GM18519 (cell line): Measurements from ENCODE around the gene USP12.

Experiments
- ATAC-seq: cut with Tn5 transposase; IDR thresholded peaks from one replicate; pipeline ENCODE4 v1.9.1; 2021; ENCODE audit warnings: mild to moderate bottlenecking, moderate library complexity; ENCODE audit not compliant: unreplicated experiment, low FRiP score

The USP12 gene

GRCh38 chr13:27186295-27186694, 14.7 kb upstream of the USP12 start:
- no peak for ATAC-seq

- no peak for ATAC-seq
These were observed 12.0 kb upstream of the USP12 start for GRCh38 chr13:27183561-27184147.

- no peak for ATAC-seq
These were observed 11.4 kb upstream of the USP12 start for GRCh38 chr13:27182844-27183497.

- no peak for ATAC-seq
These were observed 10.4 kb upstream of the USP12 start for GRCh38 chr13:27182054-27182453.

GRCh38 chr13:27177852-27178251, 6.2 kb upstream of the USP12 start:
- ATAC-seq = no peak

- no peak for ATAC-seq
These were observed 5.1 kb upstream of the USP12 start for GRCh38 chr13:27176470-27177410.

GRCh38 chr13:27174766-27175455, 3.3 kb upstream of the USP12 start:
- no peak for ATAC-seq

GRCh38 chr13:27172495-27172842, 858 bp upstream of the USP12 start:
- ATAC-seq = no peak

- peak; percentile 49 for ATAC-seq
These were observed 350 bp upstream of the USP12 start for GRCh38 chr13:27171827-27172494.

GRCh38 chr13:27170516-27171243, 931 bp downstream of the USP12 start:
- ATAC-seq = no peak

GRCh38 chr13:27170221-27170515, 1.4 kb downstream of the USP12 start:
- ATAC-seq = no peak

- no peak for ATAC-seq
These were observed 2.5 kb downstream of the USP12 start for GRCh38 chr13:27168906-27169657.

- ATAC-seq = no peak
These were observed 3.5 kb downstream of the USP12 start for GRCh38 chr13:27168086-27168485.

- no peak for ATAC-seq
These were observed 5.3 kb downstream of the USP12 start for GRCh38 chr13:27166313-27166712.

- no peak for ATAC-seq
These were observed 9.6 kb downstream of the USP12 start for GRCh38 chr13:27161980-27162379.

GRCh38 chr13:27161423-27161822, 10.2 kb downstream of the USP12 start:
- no peak for ATAC-seq

GRCh38 chr13:27160657-27161295, 10.8 kb downstream of the USP12 start:
- no peak for ATAC-seq

- ATAC-seq = no peak
These were observed 11.6 kb downstream of the USP12 start for GRCh38 chr13:27159806-27160563.
